Activated CD4-positive, alpha-beta T cell treated with anti-CD3 and anti-CD28 coated beads, Interleukin-2, amount 10 ng/mL, durations not matched to agents 24 days and 14 days (primary cell): ENCODE measurements around the gene PCSK6. TPM values are rescaled to one million over a fixed set of nuclear protein-coding genes. Genes with fewer than 3 reads are reported as not detected.

Source experiments
- DNase-seq: peaks from one replicate; pipeline ENCODE4 v3.0.0; 2022
- H3K27ac Mint-ChIP-seq: one replicate; pipeline ENCODE4 v1.8.0; 2022; ENCODE audit warnings: mild to moderate bottlenecking, mixed read lengths
- H3K27me3 Mint-ChIP-seq: one replicate; pipeline ENCODE4 v1.8.0; 2022; ENCODE audit warnings: mixed read lengths
- H3K36me3 Mint-ChIP-seq: one replicate; pipeline ENCODE4 v1.8.0; 2022; ENCODE audit warnings: low read depth, mild to moderate bottlenecking, mixed read lengths
- H3K4me1 Mint-ChIP-seq: one replicate; pipeline ENCODE4 v1.8.0; 2021; ENCODE audit warnings: mixed read lengths
- H3K4me3 Mint-ChIP-seq: one replicate; pipeline ENCODE4 v1.8.0; 2022; ENCODE audit warnings: mild to moderate bottlenecking, moderate library complexity, mixed read lengths
- H3K9me3 Mint-ChIP-seq: one replicate; pipeline ENCODE4 v1.8.0; 2021; ENCODE audit warnings: mixed read lengths
- intact Hi-C: fragments of 100-400 bp; cut with micrococcal nuclease; formaldehyde crosslinking; loops from one replicate; pipeline ENCODE4 v1.15.1; 2023
- total RNA-seq: library from RNA; stranded (reverse); gene quantifications from 2 replicates; pipeline ENCODE4 v1.2.3, GENCODE V29; 2022

The PCSK6 gene
- total RNA-seq, 1 donor from 2014 or later, result 5.4 TPM

DNA sequence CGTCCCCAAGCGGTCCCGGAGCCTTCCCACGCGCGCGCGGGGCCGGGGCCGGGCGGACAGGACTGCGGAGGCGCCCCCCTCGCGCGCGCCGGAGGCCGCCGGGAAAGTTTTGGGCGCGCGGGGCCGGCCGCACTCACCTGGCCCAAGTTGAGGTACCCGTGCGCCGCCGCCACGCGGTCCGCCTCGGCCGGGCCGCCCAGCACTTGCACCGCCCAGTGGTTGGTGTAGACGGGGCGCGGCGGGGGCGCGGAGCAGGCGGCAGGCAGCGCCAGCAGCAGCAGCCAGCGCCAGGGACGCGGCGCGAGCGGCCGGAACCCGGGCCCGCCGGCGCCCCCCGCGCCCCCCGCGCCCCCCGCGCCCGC is 289 bp downstream of the PCSK6 start:
- peaks cover 5% of the 10 kb centered on the region for H3K4me1 Mint-ChIP-seq
- intact Hi-C loops, result no loop called here
- no peak overlapping the region for H3K27ac Mint-ChIP-seq
- no peaks in the 10 kb centered on the region for H3K36me3 Mint-ChIP-seq
- DNase-seq, result peak; percentile 71
- H3K27me3 Mint-ChIP-seq, result peaks cover 53% of the 10 kb centered on the region
- no peaks in the 10 kb centered on the region for H3K9me3 Mint-ChIP-seq
- H3K4me3 Mint-ChIP-seq, result no peak overlapping the region

DNA sequence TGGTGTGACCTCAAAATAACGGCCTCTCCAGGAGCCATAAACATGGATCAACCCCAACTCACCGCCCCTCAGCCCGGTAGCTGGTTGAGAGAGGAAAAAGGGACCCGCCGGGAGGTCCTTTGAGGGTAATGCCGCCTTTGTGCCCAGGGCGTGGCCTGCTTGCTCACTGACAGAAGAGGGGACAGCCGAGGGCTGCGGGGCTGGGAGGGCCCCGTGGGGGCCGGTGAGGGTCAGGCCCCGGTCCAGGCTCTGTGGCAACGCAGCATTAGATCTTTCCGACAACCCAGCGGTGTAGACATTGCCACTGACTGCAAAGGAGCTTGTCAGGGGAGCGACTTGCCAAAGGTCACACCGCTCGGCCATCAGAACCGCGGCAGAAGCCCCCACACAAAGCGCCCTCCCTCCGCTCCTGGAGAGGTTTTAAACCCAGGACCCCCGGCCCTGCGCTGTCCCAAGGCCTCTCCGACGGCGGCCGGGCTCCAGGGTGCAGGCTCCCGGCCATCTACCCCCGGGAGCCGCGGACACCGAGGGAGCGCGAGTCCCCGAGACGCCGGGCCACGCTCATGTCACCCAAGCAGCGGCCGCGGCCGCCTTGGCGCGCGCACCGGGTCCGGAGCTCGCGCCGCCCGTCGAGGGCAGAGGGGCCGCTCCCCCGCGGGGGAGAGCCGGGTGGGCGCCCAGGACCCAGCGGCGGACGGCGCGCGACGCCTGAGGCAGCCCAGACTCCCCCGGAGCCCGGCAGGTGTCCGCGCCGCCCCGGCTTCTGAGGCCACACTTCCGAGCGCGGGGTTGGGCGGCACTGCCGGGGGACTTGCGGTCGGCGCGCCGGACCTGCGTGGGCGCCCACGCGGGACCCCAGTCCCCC is 975 bp downstream of the PCSK6 start:
- no peak for DNase-seq
- no peaks in the 10 kb centered on the region for H3K9me3 Mint-ChIP-seq
- no peak overlapping the region for H3K27ac Mint-ChIP-seq
- peaks cover 53% of the 10 kb centered on the region for H3K27me3 Mint-ChIP-seq
- H3K4me3 Mint-ChIP-seq, result peak overlapping the region; percentile 48
- intact Hi-C loops, result no loop called here
- no peaks in the 10 kb centered on the region for H3K36me3 Mint-ChIP-seq
- H3K4me1 Mint-ChIP-seq, result peaks cover 5% of the 10 kb centered on the region

DNA sequence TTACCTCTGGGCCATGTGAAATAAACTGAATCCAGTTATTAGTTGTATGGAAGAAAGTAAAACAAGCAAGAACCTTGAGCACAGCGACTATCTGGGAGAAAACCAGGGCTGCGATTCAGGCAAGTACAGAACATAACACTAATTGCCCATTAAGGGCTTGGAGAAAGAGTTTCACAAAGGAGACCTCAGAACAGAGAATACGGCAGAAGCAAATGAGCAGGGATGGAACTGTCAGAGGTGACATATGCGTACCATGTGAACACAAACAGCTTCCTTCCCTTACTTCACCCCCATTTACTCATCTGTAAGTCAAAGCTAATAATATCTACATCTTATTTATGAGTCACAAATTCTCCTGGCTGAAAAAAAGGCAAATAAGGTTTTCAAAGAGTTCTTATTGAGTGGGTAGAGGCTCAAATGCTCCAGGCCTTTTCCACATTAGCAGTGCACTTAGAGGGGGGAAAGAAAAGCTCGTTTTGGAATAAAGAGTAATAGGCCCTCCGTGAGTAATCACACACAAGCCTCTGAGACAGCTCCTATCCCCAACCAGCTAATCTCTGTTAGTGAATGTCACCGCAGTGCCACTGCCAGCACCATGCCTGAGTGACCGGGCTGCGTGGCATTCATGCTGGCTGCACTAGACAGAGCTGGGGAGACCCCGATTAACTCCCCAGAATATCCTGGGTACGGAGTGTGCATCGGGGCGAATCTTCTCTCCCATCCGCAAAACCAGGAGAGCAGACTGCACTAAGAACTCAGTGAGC is 2.6 kb downstream of the PCSK6 start:
- intact Hi-C loops, result no loop called here
- Mint-ChIP-seq H3K27me3 (peaks cover 49% of the 10 kb centered on the region), H3K9me3 (no peaks in the 10 kb centered on the region), H3K27ac (no peak overlapping the region), H3K4me3 (no peak overlapping the region), H3K36me3 (no peaks in the 10 kb centered on the region), H3K4me1 (peaks cover 3% of the 10 kb centered on the region)
- DNase-seq, result no peak

DNA sequence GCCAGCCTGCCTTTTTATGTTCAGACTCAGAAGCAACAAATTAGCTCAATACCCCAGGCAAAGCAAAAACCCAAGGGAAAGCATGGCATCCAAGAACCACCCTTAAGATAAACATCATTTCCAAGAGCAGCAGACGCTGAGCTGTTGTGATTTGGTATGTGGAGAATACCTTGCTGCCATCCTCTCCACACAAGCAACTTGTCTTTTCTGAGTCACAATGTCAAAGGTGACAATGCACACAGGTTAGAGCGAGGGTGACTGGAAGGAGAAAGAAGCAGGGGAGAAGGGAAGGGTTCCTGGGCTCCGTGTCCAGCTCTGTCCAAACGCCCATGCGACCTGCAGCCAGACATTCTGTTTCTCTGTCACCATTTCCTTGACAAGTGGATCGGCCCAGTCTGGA is 6.0 kb downstream of the PCSK6 start:
- no peak overlapping the region for H3K4me3 Mint-ChIP-seq
- DNase-seq, result no peak
- H3K4me1 Mint-ChIP-seq, result peaks cover 3% of the 10 kb centered on the region
- no peak overlapping the region for H3K27ac Mint-ChIP-seq
- no peaks in the 10 kb centered on the region for H3K9me3 Mint-ChIP-seq
- no peaks in the 10 kb centered on the region for H3K36me3 Mint-ChIP-seq
- H3K27me3 Mint-ChIP-seq, result peaks cover 34% of the 10 kb centered on the region
- intact Hi-C loops, result no loop called here

DNA sequence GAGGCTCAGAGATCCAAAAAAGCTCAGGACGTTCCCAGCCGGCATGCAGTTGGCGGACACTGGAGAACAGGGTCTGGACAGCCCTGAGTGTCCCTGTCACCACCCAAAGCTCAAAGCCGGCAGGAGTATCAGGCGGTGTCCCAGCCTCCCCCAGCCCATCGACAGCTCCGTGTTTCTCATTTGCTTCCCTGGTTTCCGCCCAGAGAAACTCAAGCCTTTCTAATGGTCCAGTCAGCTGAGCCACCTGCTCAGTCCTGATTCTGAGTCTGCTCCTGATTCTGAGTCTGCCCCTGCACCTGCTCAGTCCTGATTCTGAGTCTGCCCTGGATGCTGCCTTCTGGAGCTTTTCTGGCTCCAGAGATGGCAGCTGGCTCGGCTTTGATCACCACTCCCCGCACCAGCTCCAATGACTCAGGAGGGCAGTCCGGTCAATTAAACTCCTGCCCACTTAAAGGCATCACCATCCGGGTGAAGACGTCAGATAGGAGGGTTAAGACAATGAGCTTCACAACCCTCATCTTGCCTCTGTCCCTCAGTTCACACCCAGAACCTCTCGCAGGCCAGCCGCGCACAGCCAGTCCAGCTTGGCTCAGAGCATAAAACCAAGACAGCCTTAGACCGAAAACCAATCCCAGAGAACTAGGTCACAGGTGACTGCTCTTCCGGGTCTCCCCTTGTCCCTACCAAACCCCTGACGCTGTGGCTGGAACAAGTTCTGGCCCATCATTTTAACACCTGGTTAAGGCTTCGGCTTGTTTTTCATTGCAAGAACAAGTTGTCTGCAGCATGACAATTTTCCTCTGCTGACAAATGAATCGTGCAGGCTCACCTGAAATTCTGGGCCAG is 6.8 kb downstream of the PCSK6 start:
- H3K36me3 Mint-ChIP-seq, result no peaks in the 10 kb centered on the region
- H3K4me3 Mint-ChIP-seq, result no peak overlapping the region
- peaks cover 27% of the 10 kb centered on the region for H3K27me3 Mint-ChIP-seq
- no peaks in the 10 kb centered on the region for H3K9me3 Mint-ChIP-seq
- no peak overlapping the region for H3K27ac Mint-ChIP-seq
- DNase-seq, result no peak
- peaks cover 2% of the 10 kb centered on the region for H3K4me1 Mint-ChIP-seq
- intact Hi-C loops, result no loop called here

DNA sequence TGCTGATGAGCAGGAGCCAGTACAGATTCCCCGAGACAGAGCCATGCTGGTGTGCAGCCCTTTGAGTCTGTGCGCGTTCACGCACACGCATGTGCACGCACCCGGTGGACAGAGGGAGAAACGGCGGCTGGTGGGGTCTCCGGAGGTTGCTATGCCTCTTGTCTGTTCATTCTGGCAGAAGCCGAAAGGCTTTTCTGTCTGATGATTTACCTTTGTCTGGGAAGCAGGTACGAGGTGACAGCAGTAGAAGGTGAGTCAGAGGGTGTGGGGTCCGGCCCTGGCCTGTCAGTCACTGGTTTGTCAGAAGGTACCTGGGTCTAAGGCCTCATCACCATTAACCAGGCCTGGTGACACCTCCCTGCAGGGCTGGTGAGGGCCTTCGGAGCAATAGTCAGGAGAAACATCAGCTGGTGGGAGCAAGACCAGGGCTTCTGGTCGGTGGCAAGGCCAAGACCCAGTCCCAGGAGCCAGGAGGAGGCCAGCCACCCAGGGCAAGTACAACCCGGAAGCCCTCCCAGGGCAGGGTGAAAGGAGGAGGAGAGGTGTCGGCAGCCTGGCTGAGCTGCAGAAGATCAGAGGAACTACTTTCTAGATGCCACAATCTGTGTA is 7.5 kb downstream of the PCSK6 start:
- H3K9me3 Mint-ChIP-seq, result no peaks in the 10 kb centered on the region
- no peak overlapping the region for H3K4me3 Mint-ChIP-seq
- H3K36me3 Mint-ChIP-seq, result no peaks in the 10 kb centered on the region
- peaks cover 2% of the 10 kb centered on the region for H3K4me1 Mint-ChIP-seq
- H3K27me3 Mint-ChIP-seq, result peaks cover 21% of the 10 kb centered on the region
- intact Hi-C loops, result no loop called here
- no peak for DNase-seq
- H3K27ac Mint-ChIP-seq, result no peak overlapping the region

DNA sequence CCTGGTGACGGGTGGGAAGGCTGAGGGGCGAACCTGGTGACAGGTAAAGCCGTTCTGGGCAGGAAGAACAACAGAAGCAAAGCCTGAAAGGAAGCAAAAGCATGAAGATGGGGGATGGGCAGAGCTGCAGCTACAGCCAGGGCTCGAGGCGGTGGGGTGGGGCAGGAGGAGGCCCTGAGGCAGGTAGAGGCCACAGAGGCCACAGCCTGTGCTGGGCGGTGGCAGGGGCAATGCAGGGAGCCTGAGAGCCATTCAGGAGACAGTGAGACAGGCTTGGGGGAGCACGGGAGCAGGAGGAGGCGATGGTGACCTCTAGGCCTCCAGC is 8.2 kb downstream of the PCSK6 start:
- H3K36me3 Mint-ChIP-seq, result no peaks in the 10 kb centered on the region
- intact Hi-C loops, result no loop called here
- no peak overlapping the region for H3K4me3 Mint-ChIP-seq
- no peak overlapping the region for H3K27ac Mint-ChIP-seq
- peaks cover 2% of the 10 kb centered on the region for H3K4me1 Mint-ChIP-seq
- DNase-seq, result no peak
- H3K9me3 Mint-ChIP-seq, result no peaks in the 10 kb centered on the region
- H3K27me3 Mint-ChIP-seq, result peaks cover 14% of the 10 kb centered on the region

DNA sequence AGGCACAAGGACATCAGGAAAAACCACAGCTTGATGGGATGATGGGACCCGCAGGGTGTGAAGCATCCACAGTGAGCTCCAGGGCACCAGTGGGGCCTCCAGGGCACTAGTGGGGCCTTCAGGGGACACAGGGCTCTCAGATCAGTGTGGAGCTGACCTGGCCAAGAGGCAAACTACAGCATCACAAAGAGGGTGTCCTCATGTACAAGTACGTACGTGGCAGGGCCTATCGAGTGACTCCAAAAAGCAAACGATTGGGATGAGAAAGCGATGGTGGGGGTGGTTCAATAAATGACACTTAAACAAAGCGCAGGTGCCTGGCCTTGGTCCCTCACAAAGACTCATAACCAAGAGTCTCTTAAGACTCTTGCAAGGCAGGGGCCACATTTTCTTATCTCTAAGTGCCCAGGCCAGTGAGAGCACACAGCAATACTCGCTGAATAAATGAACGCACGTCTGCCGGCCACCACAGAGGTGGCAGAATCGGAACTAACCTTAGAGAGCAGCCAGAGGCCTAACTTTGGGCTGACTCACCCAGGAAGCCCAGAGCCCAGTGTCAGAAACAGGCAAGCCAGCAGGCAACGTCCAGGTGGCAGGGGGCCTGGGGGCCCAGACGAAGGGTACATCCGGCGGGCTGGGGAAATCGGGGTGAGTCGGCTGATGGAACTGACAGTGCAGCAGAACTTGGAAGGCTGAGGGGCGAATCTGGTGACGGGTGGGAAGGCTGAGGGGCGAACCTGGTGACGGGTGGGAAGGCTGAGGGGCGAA is 8.7 kb downstream of the PCSK6 start:
- H3K27me3 Mint-ChIP-seq, result peaks cover 11% of the 10 kb centered on the region
- intact Hi-C loops, result no loop called here

DNA sequence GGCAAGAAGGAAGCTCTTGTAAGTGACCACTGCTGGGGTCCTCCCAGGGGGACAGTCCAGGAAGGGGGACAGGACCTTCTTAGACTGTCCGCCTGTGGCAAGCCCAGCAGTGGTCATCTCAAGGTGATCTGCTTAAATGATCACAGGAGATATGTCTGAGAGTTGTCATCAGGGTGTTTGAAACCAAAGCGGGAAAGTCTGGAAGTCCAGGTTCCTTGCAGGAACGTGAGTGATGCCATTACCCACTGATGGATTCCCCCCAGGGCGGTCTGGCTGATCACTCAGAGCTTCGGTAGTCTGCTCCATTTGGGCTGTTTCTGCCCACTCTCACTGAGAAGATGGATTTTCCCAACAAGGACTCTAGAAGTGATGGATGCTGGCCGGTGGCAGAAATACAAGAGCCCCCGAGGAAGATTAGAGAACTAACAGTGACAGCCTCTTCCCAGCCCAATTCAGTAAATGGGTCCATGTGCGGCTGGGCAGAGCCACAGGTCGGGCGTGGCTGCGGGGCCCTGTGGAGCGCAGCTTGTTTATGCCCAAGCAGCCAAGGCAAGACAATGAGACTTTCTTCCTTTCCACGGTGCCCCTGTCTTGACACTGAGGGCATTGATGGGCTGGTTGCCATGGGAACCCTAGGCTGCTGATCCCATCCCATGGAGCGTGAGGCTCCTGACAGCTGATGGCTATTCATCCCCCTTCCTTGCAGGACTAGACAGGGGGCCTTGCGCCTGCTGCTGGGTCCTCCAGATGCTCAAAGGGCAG is 9.5 kb downstream of the PCSK6 start:
- Mint-ChIP-seq H3K36me3 (no peaks in the 10 kb centered on the region), H3K27ac (no peak overlapping the region), H3K4me1 (peaks cover 2% of the 10 kb centered on the region), H3K9me3 (no peaks in the 10 kb centered on the region), H3K4me3 (no peak overlapping the region), H3K27me3 (peaks cover 6% of the 10 kb centered on the region)
- no peak for DNase-seq
- intact Hi-C loops, result no loop called here

More for the DNA sequence above, 8.7 kb downstream of the PCSK6 start:
- H3K4me1 Mint-ChIP-seq, result peaks cover 2% of the 10 kb centered on the region
- no peaks in the 10 kb centered on the region for H3K9me3 Mint-ChIP-seq
- no peak overlapping the region for H3K27ac Mint-ChIP-seq
- no peak overlapping the region for H3K4me3 Mint-ChIP-seq
- H3K36me3 Mint-ChIP-seq, result no peaks in the 10 kb centered on the region
- no peak for DNase-seq

DNA sequence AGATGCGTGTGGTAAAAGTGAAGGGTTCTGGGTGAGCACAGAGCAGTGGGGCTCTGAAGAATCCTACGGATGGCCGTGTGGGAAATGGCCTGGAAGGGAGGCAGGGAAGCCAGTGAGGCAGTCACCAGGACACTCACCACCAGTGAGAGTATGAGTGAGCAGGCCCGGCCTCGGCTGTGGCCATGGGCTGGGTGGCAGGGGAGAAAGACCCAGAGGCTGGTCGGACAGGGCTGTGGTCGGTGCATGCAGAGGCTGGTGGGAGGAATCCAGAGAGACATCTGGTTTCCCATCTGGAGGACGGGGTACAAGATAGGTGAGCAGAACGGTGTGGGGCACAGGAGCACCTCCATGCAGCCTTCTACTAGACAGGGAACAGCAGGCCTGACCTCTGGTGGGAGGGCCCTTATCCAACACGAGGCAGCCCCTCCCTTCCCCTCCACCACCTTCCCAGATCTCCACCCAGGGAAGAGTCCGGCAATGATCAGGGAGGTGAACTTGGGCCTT is 10.1 kb downstream of the PCSK6 start:
- intact Hi-C loops, result no loop called here
- Mint-ChIP-seq H3K36me3 (no peaks in the 10 kb centered on the region), H3K4me3 (no peak overlapping the region), H3K9me3 (no peaks in the 10 kb centered on the region), H3K27ac (no peak overlapping the region), H3K4me1 (peaks cover 2% of the 10 kb centered on the region), H3K27me3 (peaks cover 3% of the 10 kb centered on the region)
- no peak for DNase-seq

DNA sequence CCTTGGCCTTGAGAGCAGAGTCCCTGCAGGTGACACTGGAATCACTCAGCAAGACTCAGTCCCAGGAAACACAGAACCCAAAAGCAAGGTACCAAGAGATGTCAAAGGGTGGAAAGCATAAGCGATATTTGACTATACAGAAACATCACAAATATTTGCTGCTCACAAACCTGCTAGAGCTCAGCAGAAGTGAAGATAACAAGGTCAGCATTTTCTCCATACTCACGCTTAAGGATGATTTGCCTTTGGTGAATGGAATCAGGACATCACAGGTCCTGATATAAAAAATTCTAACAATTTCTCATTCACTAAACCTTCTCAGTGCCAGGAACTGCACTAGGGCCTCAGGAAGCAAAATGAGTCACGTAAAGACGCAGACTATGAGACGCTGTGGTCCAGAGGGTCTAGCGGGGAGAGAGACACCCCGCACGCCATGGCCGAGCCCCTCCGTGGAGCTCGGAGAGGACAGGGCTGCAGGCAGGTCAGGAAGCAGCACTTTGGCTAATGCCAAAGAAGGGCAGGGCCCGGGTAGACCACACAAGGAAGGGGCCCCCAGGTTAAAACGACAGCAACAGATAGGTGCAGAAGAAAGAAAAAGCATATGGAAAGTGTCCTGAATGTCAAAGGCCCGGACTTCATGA is 10.7 kb downstream of the PCSK6 start:
- no peaks in the 10 kb centered on the region for H3K9me3 Mint-ChIP-seq
- no peaks in the 10 kb centered on the region for H3K27me3 Mint-ChIP-seq
- H3K4me1 Mint-ChIP-seq, result peaks cover 2% of the 10 kb centered on the region

DNA sequence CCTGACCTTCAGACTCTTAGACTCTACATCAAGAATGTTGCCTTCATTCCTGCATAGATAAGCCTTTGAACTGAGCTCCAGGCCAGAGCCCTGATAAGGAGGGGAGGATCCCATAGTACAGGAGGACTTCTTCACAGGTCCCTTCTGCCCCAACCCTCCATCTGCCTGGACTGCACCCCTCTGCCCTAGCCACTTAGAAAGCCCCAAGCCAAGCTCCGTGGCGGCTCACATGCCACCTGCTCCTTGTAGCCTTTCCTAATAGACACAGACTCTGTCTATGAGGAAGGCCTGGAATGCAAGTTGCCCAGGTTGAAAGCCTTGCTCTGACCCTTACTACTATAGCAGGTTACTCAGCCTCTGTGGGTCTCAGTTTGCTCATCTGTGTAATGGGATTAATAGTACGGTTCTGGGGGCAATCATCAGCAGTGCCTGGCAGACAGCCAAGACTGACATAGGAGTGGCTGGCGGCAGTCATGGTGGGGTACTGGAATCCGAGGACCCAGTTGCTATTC is 11.6 kb downstream of the PCSK6 start:
- Mint-ChIP-seq H3K27ac (no peak overlapping the region), H3K4me1 (peaks cover 2% of the 10 kb centered on the region), H3K9me3 (no peaks in the 10 kb centered on the region), H3K27me3 (no peaks in the 10 kb centered on the region), H3K4me3 (no peak overlapping the region), H3K36me3 (no peaks in the 10 kb centered on the region)
- intact Hi-C loops, result no loop called here
- no peak for DNase-seq

More for the DNA sequence above, 10.7 kb downstream of the PCSK6 start:
- Mint-ChIP-seq H3K36me3 (no peaks in the 10 kb centered on the region), H3K27ac (no peak overlapping the region), H3K4me3 (no peak overlapping the region)
- intact Hi-C loops, result no loop called here
- no peak for DNase-seq
